GM10266 (cell line): ENCODE data around the gene HNRNPA0.

Source experiments
- DNase-seq: peaks from one replicate; pipeline ENCODE4 v3.0.0; 2012; ENCODE audit errors: extremely low spot score
- CTCF ChIP-seq: IDR thresholded peaks from 2 replicates; pipeline ENCODE4 v1.5.1; 2012; ENCODE audit warnings: mild to moderate bottlenecking, low read depth; ENCODE audit not compliant: control insufficient read depth, insufficient read depth; ENCODE audit errors: missing control alignments

HNRNPA0 gene

GRCh38 chr5:137712139-137712667 is 42.0 kb downstream of the HNRNPA0 start:
- TF ChIP-seq CTCF, result no peak
- DNase-seq, result no peak

- no peak for TF ChIP-seq CTCF
- no peak for DNase-seq
Observed at GRCh38 chr5:137710086-137710485, 44.1 kb downstream of the HNRNPA0 start.

- TF ChIP-seq CTCF, result no peak
- no peak for DNase-seq
Observed at GRCh38 chr5:137708796-137709559, 45.2 kb downstream of the HNRNPA0 start.

- DNase-seq, result no peak
- no peak for TF ChIP-seq CTCF
Observed at GRCh38 chr5:137708062-137708461, 46.1 kb downstream of the HNRNPA0 start.

- no peak for TF ChIP-seq CTCF
- no peak for DNase-seq
Observed at GRCh38 chr5:137706841-137707240, 47.3 kb downstream of the HNRNPA0 start.

GRCh38 chr5:137705106-137705505 is 49.1 kb downstream of the HNRNPA0 start:
- TF ChIP-seq CTCF, result no peak
- DNase-seq, result no peak

- DNase-seq, result no peak
- TF ChIP-seq CTCF, result no peak
Observed at GRCh38 chr5:137703565-137703964, 50.6 kb downstream of the HNRNPA0 start.
